GOT3 (cell line): ENCODE measurements around the gene LCP2.

Source experiments
- DNase-seq: peaks from one replicate; lab custom pipeline; 2025; ENCODE audit warnings: mixed read lengths; lab: John Stamatoyannopoulos, UW

LCP2 gene

GRCh38 chr5:170216257-170216864, 81.2 kb downstream of the LCP2 start:
- DNase-seq, result no peak

- no peak for DNase-seq
These were observed 85.8 kb downstream of the LCP2 start for GRCh38 chr5:170211575-170212334.

- no peak for DNase-seq
These were observed 90.6 kb downstream of the LCP2 start for GRCh38 chr5:170206958-170207357.

GRCh38 chr5:170206216-170206615, 91.4 kb downstream of the LCP2 start:
- DNase-seq, result no peak

- no peak for DNase-seq
These were observed 93.4 kb downstream of the LCP2 start for GRCh38 chr5:170204202-170204601.

- DNase-seq, result no peak
These were observed 95.5 kb downstream of the LCP2 start for GRCh38 chr5:170202117-170202516.

GRCh38 chr5:170201311-170201710, 96.3 kb downstream of the LCP2 start:
- DNase-seq, result no peak

GRCh38 chr5:170200876-170201275, 96.7 kb downstream of the LCP2 start:
- DNase-seq, result no peak
